GM23248 (cell line): ENCODE results near the gene ZCCHC4.

Source experiments
- EZH2 ChIP-seq: fragments of 200-600 bp; sonication (generic); IDR thresholded peaks from 2 replicates; pipeline ENCODE4 v1.6.1; 2018; ENCODE audit warnings: antibody characterized with exemption, mild to moderate bottlenecking; ENCODE audit not compliant: insufficient read depth, poor library complexity, severe bottlenecking
- EZH2phosphoT487 ChIP-seq: fragments of 200-600 bp; sonication (generic); IDR thresholded peaks from 2 replicates; pipeline ENCODE4 v1.6.1; 2018; ENCODE audit warnings: antibody characterized with exemption, moderate library complexity, mild to moderate bottlenecking, low read depth; ENCODE audit not compliant: insufficient read depth

DNA sequence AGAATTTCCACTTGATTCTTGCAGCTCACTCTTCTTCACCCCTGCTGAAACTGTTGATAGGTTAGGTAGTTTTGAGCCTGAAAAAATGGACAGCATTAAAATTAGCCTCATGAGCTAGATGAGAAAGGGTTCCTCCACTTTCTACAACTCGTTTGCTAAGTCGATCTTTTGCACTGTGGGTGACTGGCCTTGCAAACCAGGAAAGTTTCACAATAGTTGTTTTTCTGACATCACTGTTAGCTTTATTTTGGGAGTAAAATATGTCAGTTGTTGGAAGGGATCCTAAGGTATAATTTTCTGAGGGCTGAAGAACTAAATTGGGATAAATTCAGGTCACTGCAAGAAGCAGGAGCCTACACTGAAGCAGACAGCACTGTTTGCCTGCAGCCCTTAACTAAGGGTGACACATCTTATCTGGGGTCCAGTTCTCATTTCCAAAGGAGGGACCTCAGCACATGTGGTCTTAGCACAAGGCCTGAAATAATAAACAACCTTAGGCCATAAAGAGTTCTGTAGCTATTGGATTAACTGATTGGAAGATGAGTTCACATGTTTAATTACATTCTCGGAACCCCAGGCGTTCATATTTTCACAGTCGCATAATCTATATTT lies 93.6 kb downstream of the ZCCHC4 start:
- TF ChIP-seq EZH2phosphoT487 (no peak), EZH2 (no peak)
